Calu3 (cell line): ENCODE data around the gene FDXR. TPM values are rescaled to one million over a fixed set of nuclear protein-coding genes. Genes with fewer than 3 reads are reported as not detected.
"Not testable (repeated sequence)": the region's sequence is repeated elsewhere in the genome, so short reads cannot be mapped to it uniquely, and the experiment has no call there.

ENCODE experiments used
- BruUV-seq: library from RNA; stranded (reverse); fragments of 400-500 nt; replicated peaks from 2 replicates; lab custom pipeline; 2021; lab: Mats Ljungman, UMichigan
- CTCF ChIA-PET: fragments of 300-600 bp; sonication (Branson Sonifier 250); formaldehyde crosslinking; loops from one replicate; lab custom pipeline; 2022; ENCODE audit warnings: antibody characterized with exemption; lab: Charles Lee
- DNase-seq: peaks from one replicate; pipeline ENCODE4 v3.0.0; 2022
- H3K27ac Mint-ChIP-seq: one replicate; pipeline ENCODE4 v1.8.0; 2022; ENCODE audit warnings: mixed read lengths; ENCODE audit not compliant: unreplicated experiment
- H3K27me3 Mint-ChIP-seq: one replicate; pipeline ENCODE4 v1.8.0; 2022; ENCODE audit warnings: mixed read lengths; ENCODE audit not compliant: unreplicated experiment
- H3K36me3 Mint-ChIP-seq: one replicate; pipeline ENCODE4 v1.8.0; 2022; ENCODE audit warnings: mild to moderate bottlenecking, moderate library complexity, mixed read lengths; ENCODE audit not compliant: insufficient read depth, unreplicated experiment
- H3K4me1 Mint-ChIP-seq: one replicate; pipeline ENCODE4 v1.8.0; 2022; ENCODE audit warnings: mild to moderate bottlenecking, low read depth, mixed read lengths; ENCODE audit not compliant: unreplicated experiment
- H3K4me3 Mint-ChIP-seq: one replicate; pipeline ENCODE4 v1.8.0; 2022; ENCODE audit warnings: mild to moderate bottlenecking, low read depth, moderate library complexity, mixed read lengths; ENCODE audit not compliant: unreplicated experiment
- H3K9me3 Mint-ChIP-seq: one replicate; pipeline ENCODE4 v1.8.0; 2022; ENCODE audit warnings: low read depth, mixed read lengths; ENCODE audit not compliant: unreplicated experiment
- CTCF ChIP-seq: fragments of 200-600 bp; IDR thresholded peaks from one replicate; pipeline ENCODE4 v1.8.0; 2022; ENCODE audit warnings: antibody characterized with exemption; ENCODE audit not compliant: unreplicated experiment
- intact Hi-C: fragments of 100-400 bp; cut with micrococcal nuclease; formaldehyde crosslinking; loops from one replicate; pipeline ENCODE4 v1.10.0; 2022; ENCODE audit not compliant: unreplicated experiment
- total RNA-seq: library from RNA; stranded (reverse); gene quantifications from 2 replicates; pipeline ENCODE4 v1.2.3, GENCODE V29; 2022

Gene FDXR
- total RNA-seq, 1 experiment from 2014 or later: 8.4 TPM

GRCh38 chr17:74907012-74907411, 34.2 kb upstream of the FDXR start:
- H3K27me3 Mint-ChIP-seq: peaks cover 21% of the 10 kb centered on the region
- no peaks in the 10 kb centered on the region for H3K36me3 Mint-ChIP-seq
- BruUV-seq: no TSS peak
- no peak for DNase-seq
- TF ChIP-seq CTCF: no peak
- H3K27ac Mint-ChIP-seq: no peak overlapping the region
- peaks cover 21% of the 10 kb centered on the region for H3K4me1 Mint-ChIP-seq
- CTCF ChIA-PET: no interaction called here
- intact Hi-C loops: no loop called here
- no peak overlapping the region for H3K4me3 Mint-ChIP-seq
- H3K9me3 Mint-ChIP-seq: no peaks in the 10 kb centered on the region

- BruUV-seq, H3K27ac Mint-ChIP-seq, DNase-seq, H3K36me3 Mint-ChIP-seq, H3K9me3 Mint-ChIP-seq, H3K4me3 Mint-ChIP-seq, intact Hi-C loops: not testable (repeated sequence)
- CTCF ChIA-PET: interaction anchor here (0.6 kb wide), 1 partner anchor 67 kb away, joined by 6 read pairs; no protein-coding TSS in a partner anchor
- Mint-ChIP-seq H3K4me1 (peaks cover 21% of the 10 kb centered on the region), H3K27me3 (peaks cover 28% of the 10 kb centered on the region)
Measured at GRCh38 chr17:74906214-74906793, 33.5 kb upstream of the FDXR start.

- CTCF ChIA-PET: no interaction called here
- intact Hi-C loops: no loop called here
- BruUV-seq: no TSS peak
- no peak for DNase-seq
- Mint-ChIP-seq H3K9me3 (no peaks in the 10 kb centered on the region), H3K27ac (no peak overlapping the region), H3K36me3 (no peaks in the 10 kb centered on the region), H3K4me3 (no peak overlapping the region), H3K27me3 (peaks cover 43% of the 10 kb centered on the region), H3K4me1 (peaks cover 21% of the 10 kb centered on the region)
- TF ChIP-seq CTCF: no peak
Measured at GRCh38 chr17:74904687-74905409, 32.1 kb upstream of the FDXR start.

GRCh38 chr17:74903671-74904070, 30.9 kb upstream of the FDXR start:
- intact Hi-C loops: no loop called here
- Mint-ChIP-seq H3K27ac (no peak overlapping the region), H3K27me3 (peaks cover 47% of the 10 kb centered on the region), H3K36me3 (no peaks in the 10 kb centered on the region), H3K4me1 (peaks cover 12% of the 10 kb centered on the region), H3K9me3 (no peaks in the 10 kb centered on the region), H3K4me3 (no peak overlapping the region)
- no peak for TF ChIP-seq CTCF
- BruUV-seq: no TSS peak
- DNase-seq: no peak
- CTCF ChIA-PET: no interaction called here

- no peak for DNase-seq
- Mint-ChIP-seq H3K9me3 (no peaks in the 10 kb centered on the region), H3K27ac (no peak overlapping the region), H3K4me1 (peaks cover 6% of the 10 kb centered on the region), H3K36me3 (no peaks in the 10 kb centered on the region), H3K4me3 (no peak overlapping the region), H3K27me3 (peaks cover 48% of the 10 kb centered on the region)
- no TSS peak for BruUV-seq
- CTCF ChIA-PET: interaction anchor here (0.6 kb wide), 1 partner anchor 418 kb away, joined by 5 read pairs; no protein-coding TSS in a partner anchor
- no peak for TF ChIP-seq CTCF
- intact Hi-C loops: no loop called here
Measured at GRCh38 chr17:74903034-74903433, 30.2 kb upstream of the FDXR start.
